HG03066 (cell line): ENCODE data around the gene NAGA.
"Not testable (repeated sequence)": the region's sequence is repeated elsewhere in the genome, so short reads cannot be mapped to it uniquely, and the experiment has no call there.

Experiments used
- ATAC-seq: cut with Tn5 transposase; IDR thresholded peaks from one replicate; pipeline ENCODE4 v1.9.1; 2021; ENCODE audit warnings: low read depth; ENCODE audit not compliant: unreplicated experiment

The NAGA gene

DNA sequence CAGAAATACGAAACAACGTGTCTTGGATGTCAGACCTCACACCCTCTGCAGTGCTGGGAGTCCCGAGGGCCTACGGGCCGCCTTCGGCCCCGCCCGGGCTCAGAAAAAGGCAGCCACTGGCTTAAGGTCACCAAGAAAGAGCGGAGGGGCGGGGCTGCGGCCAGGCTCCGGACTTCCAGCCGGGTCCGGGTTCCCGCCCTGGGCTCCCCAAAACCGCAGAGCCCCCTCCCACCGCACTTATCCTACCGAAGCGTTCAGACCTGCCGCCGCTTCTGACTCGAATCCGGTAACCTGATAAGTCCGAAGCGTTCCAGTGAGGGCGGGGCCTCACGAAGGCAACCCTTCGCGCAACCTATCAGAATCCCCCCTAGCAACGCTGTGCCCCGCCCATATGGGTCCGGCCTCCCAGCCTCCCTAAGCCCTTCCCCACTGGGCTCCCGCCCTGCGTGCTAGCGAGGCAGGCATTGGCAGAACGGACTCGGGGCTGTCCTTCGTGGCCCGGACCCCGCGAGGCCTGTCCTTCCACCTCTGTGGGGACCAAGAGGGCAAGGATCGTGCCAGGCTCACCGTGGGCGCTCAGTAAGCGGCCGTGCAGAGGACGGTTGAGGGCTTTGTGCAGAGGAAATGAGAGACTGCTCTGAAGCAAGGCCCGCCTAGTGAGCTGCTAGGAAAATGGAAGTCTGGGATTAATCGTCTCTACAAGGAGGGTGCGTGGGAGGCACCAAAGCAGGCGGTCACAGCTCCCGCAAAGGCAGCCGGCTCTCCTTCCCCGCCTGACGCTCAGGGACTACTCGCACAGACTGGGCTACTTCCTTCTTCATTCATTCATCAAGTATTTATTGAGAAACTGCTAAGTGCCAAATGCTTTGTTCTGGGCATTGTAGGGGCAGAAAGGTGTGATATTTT is at the start of gene NAGA:
Gene NAGA (minus strand): TSS at position 296 of the 906 bp plus-strand sequence. CDS start 515 bp downstream, outside the sequence.
- peak; percentile 88 for ATAC-seq

DNA sequence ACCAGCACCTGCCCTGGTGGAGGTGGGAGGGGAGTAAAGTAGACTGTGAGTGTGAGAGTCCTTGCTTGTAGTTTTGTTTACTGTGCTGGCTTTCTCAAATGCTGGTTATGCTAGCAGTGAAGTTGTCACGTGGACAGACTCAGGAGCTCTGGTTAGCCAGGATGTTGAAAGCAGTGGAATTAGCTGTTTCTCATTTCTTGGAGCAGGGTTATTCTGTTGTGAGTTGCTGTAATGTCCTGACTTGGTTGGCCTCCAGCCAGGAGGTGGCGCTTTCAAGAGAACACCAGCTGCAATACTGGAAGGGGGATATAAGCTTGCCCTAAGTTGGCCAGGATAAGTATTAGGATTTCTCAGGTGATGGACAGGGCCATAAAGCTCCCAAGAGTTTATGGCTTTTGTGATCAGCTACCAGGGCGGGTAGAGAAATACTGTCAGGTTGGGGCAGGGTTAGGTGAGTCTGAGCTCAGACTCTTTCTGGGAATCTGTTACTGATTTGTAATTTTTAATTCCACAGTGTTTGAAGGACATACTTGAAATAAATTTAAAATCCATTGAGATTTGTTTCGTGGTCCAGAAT is 46.3 kb upstream of the NAGA start:
- ATAC-seq = no peak

- ATAC-seq = not testable (repeated sequence)
Observed at GRCh38 chr22:42115420-42115830, 44.8 kb upstream of the NAGA start.

DNA sequence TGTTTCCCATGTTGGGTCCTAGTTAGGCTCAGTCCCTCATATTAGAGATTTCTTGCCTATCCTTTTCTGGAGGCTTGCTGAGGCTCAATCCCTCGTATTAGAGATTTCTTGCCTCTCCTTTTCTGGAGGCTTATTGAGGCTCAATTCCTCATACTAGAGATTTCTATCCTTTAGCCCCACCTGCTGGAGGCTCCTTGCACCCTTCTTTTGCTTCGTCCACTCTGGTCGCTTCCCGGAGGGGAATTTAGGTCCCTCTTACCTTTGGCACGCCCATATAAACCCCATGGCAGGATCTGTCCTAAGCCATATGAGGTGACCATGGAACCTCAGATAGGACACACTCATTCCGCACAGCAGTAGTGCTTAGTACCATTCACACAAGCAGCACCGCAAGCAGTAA is 44.1 kb upstream of the NAGA start:
- no peak for ATAC-seq

DNA sequence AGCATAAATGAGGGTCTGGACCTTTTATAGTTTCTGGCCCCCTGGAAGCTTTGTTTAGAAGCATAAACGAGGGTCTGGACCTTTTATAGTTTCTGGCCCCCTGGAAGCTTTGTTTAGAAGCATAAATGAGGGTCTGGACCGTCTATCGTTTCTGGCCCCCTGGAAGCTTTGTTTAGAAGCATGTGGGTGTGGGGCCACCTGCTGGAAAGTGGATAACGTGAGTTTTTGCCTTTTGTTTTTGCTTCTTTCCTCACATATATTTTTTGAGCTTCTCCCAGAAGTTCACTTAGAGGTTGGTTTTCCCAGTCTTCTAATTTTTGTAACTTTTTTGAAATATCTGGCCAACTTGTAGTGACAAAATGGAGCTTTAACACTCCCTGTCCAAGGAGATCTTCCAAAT is 42.2 kb upstream of the NAGA start:
- not testable (repeated sequence) for ATAC-seq

GRCh38 chr22:42111798-42112197 is 41.2 kb upstream of the NAGA start:
- ATAC-seq = no peak

DNA sequence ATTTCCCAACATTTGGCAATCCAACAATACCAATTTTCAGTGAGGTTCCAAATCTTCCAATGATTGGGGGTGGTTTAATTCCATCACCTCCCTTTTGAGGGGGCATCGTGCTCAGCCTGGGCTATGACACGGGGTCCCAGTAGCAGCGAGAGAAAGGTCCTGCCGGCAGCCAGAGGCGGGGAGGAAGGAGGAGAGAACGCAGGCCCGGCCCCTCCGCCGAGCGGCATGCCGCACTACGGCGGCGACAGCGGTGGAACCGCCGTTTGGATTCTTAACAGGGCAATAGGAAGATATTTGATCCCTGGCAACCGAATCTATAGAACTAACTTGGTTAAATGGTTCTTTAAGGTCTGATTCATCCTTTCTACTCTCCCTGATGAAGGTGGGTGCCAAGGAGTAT is 38.2 kb upstream of the NAGA start:
- no peak for ATAC-seq

DNA sequence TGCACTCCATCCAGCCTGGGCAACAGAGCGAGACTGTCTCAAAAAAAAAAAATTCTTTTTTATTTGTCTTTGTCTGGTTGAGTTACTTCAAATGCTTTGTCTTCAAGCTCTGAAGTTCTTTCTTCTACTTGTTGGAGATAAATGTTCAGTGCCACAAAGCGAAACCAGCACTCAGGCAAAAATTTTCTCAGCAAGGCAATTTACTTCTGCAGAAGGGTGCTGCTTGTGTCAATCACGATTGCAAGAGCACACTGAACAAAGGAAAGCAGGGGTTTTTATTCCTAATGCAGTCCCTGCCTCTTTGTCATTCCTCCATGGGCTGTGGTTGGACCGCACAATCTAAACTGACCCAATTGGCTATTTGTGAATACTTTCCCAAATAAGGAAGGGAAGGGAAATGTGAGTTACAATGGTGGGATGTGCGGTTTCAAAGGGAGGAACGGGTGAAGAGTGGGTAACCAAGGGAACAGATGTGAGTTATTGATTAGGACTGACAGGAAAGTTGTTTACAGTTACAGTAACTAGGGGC is 33.8 kb upstream of the NAGA start:
- ATAC-seq = not testable (repeated sequence)

DNA sequence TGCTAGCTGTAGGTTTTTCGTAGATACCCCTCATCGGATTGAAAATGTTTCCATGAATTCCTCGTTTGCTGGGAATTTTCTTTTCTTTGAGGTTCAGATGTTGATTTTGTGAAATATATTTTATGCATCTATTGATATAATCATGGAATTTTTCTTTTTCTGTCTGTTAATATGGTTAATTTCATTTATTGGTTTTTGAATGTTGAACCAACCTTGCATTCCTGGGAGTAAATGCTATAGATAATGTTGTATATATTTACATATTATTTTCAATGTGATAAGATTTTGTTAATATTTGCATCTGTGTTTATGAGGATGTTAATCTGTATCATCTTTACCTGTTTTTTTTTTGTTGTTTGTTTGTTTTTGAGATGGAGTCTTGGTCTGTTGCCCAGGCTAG is 30.6 kb upstream of the NAGA start:
- no peak for ATAC-seq

DNA sequence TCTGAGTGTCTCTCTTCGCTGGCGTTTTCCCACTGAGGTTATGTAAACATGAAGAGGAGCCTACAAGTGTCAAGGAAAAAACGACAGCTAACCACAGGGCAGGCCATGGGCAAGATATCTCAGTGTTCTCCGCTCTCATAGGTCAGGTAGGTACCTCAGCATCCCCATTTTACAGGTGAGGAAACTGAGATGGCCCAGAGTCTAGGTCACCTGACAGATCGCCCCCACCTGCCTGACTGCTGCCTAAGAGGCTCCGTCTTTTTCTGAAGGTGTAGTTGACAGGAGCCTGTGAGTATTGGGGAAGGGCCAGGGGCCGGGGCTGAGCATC is 20.8 kb upstream of the NAGA start:
- ATAC-seq = no peak

DNA sequence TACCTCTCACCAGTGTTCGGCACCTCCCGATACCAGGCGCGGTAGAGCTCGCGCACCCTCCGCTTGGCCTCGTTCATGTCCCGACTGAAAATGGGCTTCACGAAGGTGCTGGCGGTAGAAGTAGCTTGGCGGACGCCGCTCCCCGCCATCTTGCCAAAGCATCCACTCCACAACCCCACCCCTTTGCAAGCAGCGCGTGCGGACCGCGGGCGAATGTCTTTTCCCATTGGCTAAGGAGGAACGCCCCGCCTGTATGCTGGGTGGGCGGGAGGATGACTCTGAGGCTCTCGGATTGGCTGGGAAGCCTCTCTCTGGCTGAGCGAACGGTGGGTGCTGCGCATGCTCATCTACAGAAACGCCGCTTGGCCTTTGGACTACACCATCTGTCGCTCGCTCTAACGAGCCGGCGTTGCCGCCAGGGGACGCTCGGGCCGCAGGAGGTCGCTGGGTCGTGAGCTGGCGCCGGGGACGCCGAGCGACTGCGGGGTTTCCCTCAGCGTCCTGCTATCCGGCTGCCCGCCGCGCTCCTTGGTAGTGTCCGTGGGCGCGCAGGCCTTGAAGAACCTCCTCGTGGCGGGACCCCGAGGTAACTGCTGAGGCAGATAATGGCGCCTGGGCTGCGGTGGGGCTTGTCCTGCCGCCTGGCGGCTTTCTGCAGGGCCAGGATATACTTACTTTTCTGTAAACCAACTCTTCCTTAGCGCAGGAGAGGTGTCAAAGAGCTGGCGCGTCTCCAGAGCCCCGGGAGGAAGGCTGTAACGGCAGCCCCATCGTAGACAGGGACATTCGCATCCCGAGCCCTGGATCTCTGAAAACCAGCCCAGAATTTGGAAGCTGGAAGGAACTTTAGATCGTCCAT is 20.2 kb upstream of the NAGA start, which contains the start of gene NDUFA6:
Gene NDUFA6 (minus strand): TSS at position 177 of the 859 bp plus-strand sequence. CDS start 28 bp downstream, at position 149.
- ATAC-seq = peak; percentile 90

DNA sequence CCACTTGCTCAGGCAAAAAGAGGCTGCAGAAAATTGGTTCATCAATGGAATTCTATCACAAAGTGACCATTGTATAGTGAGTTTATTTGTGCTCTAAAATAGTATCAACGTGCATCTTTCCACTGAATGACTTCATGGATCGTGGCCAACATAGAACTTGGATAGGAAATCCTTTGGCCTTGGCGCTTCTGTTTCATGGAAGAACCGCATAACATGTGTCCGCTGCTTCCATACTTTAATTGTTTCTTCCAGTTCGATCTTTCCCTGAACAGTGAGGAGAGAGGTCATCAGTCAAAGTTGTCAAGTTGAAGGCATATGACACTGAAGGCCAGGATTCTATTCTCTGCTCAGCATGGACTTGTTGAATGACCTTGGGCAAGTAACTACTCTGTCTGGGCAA is 15.4 kb upstream of the NAGA start:
- ATAC-seq = no peak

- ATAC-seq = no peak
Observed at GRCh38 chr22:42084874-42085273, 14.3 kb upstream of the NAGA start.

DNA sequence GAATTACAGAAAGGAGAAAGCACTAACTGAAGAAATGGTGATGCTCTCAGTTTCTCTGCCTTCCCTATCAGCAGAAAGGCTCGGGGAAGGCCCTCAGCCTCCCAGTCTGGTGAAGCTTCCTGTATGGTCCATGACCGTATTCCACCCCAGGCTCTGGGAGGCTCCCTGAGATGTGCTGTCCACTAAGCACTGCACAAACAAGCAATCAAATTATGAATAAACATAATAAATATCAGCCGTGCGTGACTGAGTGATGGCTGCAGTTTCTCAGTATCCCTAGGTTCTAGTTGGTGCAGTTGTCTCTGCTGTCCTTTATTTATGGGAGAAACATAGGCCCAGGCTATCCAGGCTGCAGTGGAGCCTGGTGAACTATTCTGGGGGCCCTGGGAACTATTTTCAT is 12.5 kb upstream of the NAGA start:
- no peak for ATAC-seq

DNA sequence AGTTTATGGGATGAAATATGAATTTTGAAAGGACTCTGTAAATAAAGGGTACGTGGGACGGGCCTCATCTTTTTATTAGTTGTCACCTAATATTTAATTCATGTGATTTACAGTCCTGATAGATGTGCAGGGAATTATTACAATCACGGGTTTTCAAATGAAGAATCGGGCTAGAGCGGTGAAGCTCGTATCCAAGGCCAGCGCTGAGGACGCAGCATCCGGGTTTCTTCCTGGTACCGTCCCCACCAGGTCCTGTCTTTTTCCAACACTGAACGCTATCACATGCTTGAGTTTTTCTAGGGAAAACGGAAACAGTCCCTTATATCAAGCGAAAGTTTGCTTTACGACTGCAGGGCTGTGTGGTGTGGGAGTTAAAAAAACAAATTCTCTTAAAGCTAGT is 9.7 kb upstream of the NAGA start:
- no peak for ATAC-seq

DNA sequence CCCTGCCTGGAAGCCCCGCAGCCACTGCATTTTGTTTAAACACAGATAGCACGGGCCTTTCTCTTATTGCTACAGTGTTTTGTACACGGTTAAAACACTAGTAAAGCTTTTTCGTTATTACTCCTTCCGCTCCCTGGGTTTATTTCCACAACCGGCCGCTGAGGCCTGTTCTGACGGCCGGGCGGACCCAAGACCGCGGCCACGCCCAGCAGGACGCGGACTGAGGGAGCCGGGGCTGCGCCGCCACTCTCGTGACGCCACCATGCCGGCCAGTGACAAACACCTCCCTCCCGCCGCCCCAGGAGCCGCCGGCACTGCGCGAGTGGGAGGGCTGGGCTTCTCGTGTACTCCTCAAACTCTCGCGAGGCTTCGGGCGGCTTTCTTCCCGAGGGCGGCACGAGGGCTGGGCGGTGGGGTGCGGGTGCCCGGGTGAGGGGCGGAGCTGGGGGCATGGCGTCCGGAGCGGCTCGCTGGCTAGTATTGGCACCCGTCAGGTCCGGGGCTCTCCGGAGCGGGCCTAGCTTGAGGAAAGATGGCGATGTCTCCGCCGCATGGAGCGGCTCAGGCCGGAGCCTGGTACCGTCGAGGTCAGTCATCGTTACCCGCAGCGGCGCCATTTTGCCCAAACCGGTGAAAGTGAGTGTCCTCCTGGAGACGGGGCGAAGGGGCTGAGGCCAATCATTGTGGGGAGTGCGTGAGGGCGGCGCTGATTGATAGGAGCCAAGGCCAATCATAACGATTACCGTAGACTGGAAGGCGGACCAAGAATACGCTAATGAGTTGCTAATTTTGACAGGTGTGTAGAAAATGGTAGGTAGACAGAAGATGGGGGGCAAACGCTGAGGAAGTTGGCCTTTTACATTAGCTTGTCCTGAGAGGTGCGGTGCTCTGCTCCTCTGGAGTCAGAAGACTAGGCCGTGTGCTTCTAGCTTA is 9.0 kb upstream of the NAGA start, which contains the start of gene SMDT1:
Gene SMDT1 (plus strand): TSS at position 382 of the 933 bp plus-strand sequence. CDS start 69 bp downstream, at position 451.
- peak; percentile 85 for ATAC-seq

- no peak for ATAC-seq
Observed at GRCh38 chr22:42078469-42079318, 8.1 kb upstream of the NAGA start.

DNA sequence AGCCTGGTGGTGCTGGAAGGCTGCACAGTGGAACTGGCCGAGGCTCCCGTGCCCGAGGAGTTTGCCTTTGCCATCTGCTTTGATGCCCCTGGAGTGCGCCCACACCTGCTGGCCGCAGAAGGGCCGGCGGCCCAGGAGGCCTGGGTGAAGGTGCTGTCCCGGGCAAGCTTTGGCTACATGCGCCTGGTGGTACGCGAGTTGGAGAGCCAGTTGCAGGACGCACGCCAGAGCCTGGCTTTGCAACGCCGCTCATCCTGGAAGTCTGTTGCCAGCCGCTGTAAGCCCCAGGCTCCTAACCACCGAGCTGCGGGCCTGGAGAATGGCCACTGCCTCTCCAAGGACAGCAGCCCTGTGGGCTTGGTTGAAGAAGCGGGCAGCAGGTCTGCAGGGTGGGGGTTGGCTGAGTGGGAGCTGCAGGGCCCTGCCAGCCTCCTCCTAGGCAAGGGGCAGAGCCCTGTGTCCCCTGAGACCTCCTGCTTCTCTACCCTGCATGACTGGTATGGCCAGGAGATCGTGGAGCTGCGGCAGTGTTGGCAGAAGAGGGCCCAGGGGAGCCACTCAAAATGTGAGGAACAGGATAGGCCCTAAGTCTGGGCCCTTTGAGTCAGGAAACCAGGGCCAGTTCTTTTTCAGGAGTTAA is 7.0 kb upstream of the NAGA start:
- ATAC-seq = no peak
